HG03442 (cell line): ENCODE results near the gene GRM7.

Experiments
- ATAC-seq: cut with Tn5 transposase; IDR thresholded peaks from one replicate; pipeline ENCODE4 v1.9.1; 2021; ENCODE audit warnings: mild to moderate bottlenecking, moderate library complexity; ENCODE audit not compliant: unreplicated experiment

The GRM7 gene

DNA sequence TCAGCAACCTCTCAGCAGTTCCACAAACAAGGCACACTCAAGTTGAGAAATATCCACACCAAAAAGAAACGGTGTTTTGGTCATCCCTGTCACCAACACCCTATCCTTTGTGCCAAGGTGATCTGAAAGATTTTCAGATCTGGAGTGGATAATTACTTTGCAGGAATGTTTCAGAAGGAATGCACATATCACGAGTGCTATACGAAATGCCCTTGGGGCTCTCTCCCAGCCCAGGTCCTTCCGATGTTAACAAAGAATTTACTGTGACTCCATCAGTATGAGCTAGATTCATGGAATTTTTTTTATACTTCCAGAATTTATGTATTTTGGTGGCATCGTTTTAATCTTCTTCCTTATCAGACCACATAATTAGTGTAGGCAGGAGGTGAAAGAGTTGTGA lies 105.0 kb downstream of the GRM7 start:
- ATAC-seq, result no peak

GRCh38 chr3:6971933-6972332 lies 111.0 kb downstream of the GRM7 start:
- ATAC-seq, result no peak

- no peak for ATAC-seq
These were observed 124.9 kb downstream of the GRM7 start for GRCh38 chr3:6985848-6986247.

GRCh38 chr3:6989608-6990291 lies 128.8 kb downstream of the GRM7 start:
- ATAC-seq, result no peak

GRCh38 chr3:6994081-6994668 lies 133.3 kb downstream of the GRM7 start:
- no peak for ATAC-seq

- ATAC-seq, result no peak
These were observed 139.6 kb downstream of the GRM7 start for GRCh38 chr3:7000501-7000900.

DNA sequence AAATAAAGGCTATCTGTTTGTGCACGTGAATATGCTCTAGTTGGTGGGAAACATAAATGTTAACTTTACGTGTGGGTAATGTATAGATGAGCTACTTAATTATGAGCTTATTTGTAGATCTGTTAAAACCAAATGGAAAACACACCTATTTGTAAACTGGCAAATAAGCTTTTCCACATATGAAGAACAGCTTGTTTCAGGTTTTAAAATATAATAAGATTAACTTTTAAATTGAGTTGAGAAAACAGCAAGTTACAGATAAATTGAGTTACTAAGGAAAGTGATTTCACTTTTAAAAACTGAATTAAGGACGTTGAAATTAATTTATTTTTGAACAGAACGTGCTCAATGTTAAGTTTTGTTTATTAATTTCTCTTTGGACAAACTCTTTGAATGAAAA lies 140.5 kb downstream of the GRM7 start:
- no peak for ATAC-seq

- ATAC-seq, result no peak
These were observed 154.9 kb downstream of the GRM7 start for GRCh38 chr3:7015683-7016440.

GRCh38 chr3:7025581-7026300 lies 164.8 kb downstream of the GRM7 start:
- no peak for ATAC-seq

GRCh38 chr3:7029562-7029961 lies 168.6 kb downstream of the GRM7 start:
- no peak for ATAC-seq

DNA sequence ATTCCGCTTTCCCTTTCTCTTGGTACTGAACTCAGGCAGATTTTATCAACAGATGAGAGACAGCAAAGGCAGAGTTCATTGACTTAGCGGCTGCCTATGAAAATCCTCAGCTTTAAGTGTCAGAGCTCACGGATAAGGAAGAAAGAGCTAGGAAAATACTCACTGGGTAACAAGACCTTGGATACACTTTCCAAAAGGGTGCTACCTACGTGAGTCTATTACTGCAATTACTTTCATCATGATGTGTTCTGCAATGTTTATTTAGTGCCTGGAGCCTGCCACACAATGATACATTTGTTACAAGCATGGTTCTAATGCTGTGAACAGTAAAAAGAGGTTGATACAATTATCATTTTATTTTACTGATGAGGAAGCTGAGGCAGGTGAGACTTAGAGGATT lies 177.5 kb downstream of the GRM7 start:
- ATAC-seq, result no peak

DNA sequence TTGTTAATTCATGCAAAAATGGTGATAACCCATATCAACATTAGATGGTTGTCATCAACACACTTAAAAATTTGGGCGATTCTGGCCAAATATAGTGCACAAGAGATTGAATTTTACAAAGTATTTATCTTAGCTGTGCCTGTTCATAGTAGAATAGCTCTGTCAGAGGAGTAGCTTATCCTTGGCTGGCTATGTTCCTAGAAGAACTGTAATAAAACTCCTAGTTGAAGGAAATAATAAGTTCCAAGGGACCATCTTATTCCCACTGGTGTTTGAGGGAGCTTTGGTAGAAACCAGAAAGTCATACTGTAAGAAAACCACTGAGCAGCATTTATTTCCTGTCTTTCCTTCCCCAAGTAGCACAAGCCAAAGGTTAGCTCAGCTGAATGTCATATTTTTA lies 201.8 kb downstream of the GRM7 start:
- no peak for ATAC-seq

GRCh38 chr3:7070461-7070860 lies 209.5 kb downstream of the GRM7 start:
- no peak for ATAC-seq

GRCh38 chr3:7074217-7074616 lies 213.3 kb downstream of the GRM7 start:
- no peak for ATAC-seq

GRCh38 chr3:7075117-7075516 lies 214.2 kb downstream of the GRM7 start:
- ATAC-seq, result no peak

- ATAC-seq, result no peak
These were observed 215.0 kb downstream of the GRM7 start for GRCh38 chr3:7075901-7076300.

DNA sequence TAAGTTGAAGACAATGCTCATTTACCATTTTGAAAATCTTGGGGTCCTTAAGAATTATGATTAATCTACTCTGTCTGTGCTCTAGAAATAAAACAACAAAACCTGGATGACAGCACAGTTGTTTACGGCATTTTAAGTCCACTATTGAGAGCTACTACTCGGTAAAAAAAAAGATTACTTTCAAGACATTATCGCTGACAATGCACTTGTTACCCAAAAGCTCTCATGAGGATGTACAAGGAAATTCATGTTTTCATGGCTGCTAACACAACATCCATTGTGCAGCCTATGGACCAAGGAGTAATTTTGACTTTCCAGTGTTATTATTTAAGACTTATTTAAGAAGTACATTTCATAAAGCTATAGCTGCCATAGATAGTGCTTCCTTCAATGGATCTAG lies 221.3 kb downstream of the GRM7 start:
- ATAC-seq, result no peak

GRCh38 chr3:7086417-7086816 lies 225.5 kb downstream of the GRM7 start:
- no peak for ATAC-seq

DNA sequence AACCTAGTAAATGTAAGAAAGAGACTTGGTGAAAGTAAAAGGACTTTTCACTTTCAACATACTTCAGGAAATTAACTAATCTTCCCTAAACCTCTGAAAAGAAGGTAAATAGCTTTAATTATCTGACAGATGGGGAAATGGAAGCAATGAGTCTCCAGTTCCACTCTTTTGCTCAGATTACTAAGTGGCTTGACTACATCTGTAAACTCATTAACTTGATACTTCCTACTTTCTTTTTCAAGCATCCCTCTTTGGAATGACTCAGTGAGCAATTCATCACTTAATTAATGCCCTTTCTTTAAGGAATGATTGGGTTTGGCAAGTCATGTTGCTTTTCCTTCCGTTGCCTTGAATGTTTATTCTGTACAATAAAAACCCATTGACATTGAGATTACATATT lies 234.2 kb downstream of the GRM7 start:
- no peak for ATAC-seq

DNA sequence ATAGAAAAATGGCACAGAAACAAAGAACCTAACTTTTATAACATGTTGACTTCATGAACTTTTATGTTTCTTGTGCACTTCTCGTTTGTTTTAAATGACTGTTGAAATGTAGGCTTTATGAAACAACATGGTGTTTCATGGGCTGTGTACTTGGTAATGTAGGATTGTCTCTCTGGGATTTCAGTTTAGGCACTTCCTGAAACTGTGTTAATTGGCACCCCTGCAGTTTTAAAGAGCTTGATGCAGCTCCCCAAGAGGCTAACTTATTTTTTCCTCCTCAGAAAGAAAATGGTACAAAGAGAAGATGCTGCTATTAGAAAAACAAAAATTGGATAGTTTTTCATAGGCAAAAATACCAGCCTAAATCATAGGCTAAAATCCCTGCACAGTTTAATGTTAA lies 239.2 kb downstream of the GRM7 start:
- ATAC-seq, result no peak

- no peak for ATAC-seq
These were observed 245.7 kb downstream of the GRM7 start for GRCh38 chr3:7106635-7107034.
